GM12874 (cell line): ENCODE results near the gene WDR27.

Source experiments
- CTCF ChIP-seq: IDR thresholded peaks from 2 replicates; pipeline ENCODE4 v1.5.1; 2011; ENCODE audit warnings: low read depth, mild to moderate bottlenecking, control low read depth, low read length, moderate library complexity; ENCODE audit not compliant: insufficient read depth

WDR27 gene

DNA sequence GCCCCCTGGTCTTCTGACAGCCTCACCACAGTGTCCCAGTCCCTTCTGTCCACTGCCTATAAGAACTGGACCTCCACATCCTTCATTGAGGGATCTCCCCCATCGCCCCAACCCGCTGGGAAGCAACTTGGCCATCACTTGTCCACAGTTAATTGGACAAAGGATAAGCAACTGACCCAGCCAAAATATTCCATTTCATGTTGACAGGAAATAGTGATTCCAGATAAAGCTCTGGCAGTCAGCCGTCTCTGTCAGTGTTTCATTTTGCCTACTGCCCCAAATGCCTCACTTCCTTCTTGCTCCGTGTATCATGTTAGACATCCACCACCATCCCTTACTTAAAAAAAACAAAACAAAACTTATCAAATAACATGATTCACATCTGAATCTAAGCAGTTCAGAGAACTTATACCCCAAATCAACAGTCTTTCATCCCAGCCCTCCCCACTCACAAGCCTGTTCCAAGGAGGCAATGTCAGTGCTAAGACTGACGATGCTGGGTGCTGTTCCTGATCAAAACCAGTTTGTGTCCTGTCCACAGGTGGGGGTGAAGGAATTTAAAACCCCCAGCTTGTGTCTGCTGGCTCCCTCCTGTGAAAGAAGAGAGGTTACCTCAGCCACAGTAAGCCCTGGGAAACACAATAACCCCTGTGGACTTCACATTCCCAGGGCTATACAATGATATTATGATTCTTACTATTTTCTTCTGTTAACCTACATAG lies 162.5 kb downstream of the WDR27 start:
- TF ChIP-seq CTCF = no peak

DNA sequence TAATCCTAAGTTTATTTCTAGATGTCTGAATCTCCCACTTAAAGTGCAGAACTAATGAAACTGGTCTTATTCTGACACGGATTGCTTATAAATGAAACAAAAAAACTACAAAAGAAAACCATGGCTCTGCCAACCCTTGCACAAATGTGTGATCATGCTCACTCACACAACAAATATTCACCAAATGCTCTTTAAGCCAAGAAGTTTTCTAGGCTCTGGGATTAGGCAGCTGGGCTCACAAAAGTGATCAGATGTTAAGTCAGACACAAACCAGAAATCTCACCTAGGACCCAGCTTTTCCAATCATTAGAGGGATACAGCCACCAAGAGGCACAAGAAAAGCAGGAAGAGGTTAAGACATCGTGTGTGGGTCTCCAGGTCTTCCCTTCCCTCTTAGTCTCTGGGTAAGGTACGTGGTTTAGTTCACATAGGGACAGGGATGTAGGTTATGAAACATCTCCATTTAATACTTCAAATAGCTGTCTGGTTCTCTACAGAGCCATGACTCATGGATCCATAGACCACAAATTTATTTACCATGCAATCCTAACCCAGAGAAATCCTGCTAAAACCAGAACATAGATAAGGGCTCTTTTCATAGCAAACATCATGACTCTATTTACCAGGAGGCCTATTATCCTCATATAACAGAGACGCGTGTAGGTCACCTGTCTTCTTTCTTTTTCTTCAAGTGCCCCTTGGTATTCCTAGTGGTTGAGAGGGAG lies 165.2 kb downstream of the WDR27 start:
- TF ChIP-seq CTCF = no peak

GRCh38 chr6:169534039-169534421 lies 167.8 kb downstream of the WDR27 start:
- no peak for TF ChIP-seq CTCF

DNA sequence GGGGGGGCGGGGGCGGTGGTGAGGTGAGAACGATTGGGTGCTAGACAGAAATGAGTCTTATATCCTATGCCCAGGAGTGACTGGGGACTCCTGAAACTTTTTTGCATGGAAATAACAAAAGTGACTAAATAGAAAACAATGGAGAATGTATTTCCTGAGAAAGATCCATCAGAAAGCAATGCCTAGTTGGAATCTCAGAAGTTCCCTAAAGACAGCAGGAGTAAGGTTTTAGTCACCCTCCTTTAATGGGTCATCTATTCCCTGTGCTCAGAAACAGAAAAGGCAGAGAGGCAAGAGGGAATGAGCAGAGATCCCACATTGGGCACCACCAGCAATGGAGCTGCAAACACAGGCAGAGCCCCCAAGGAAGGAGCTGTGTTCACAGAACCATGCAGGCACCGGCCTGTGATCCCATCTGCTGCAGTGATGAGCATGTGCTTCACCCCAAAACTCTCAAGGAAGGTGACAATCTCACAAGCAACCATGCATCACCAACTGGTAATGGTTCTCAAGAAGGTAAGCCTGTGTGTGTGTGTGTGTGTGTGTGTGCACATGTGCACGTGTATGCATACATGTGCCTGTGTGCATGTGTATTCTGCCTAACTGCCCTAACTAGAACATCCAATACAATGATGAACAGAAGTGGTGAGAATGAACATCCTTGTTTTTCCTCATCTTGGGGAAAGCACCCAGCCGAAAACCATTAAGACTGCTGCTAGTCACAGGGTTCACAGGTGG lies 168.4 kb downstream of the WDR27 start:
- TF ChIP-seq CTCF = no peak

DNA sequence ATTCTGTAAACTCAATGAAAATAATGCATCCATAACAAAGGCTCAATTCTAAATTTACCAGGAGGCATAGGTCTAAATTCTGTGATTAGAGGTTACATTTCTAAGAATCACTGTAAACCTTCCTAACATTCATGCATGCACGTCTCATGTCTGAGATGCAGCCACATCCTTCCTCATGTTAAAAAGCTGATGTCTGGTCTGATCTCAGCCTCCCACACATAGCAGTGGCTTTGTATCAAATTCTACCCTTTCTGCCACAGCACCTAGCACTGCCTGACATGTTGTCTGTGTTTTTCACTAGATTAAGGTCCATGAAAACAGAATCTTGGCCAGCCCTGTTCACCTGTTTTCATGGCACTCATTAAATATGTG lies 171.1 kb downstream of the WDR27 start:
- no peak for TF ChIP-seq CTCF

- no peak for TF ChIP-seq CTCF
These were observed 171.7 kb downstream of the WDR27 start for GRCh38 chr6:169529931-169530751.

DNA sequence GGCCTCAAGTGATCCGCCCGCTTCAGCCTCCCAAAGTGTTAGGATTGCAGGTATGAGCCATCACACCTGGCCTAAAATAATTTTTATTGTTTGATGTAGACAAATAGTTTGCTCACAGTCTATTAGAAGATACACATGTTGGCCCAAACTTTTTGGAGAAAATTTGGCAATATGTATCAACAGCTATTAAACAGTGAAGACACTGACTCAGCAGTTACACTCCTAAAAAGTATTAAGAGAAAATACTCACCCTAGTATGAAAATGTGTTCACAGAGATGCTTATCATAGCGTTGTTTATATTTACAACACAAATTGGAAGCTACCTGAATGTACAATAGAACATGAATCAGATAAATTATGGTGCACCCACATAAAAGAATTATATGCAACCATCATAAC lies 173.1 kb downstream of the WDR27 start:
- TF ChIP-seq CTCF = no peak
